ENCODE data around the gene SH3BGRL2. TPM values are rescaled to one million over a fixed set of nuclear protein-coding genes. Genes with fewer than 3 reads are reported as not detected.

SH3BGRL2 gene
- total and polyA plus RNA-seq, 2 of the 8 experiments (the other 6 are each of a cell fraction or from before 2014, with no cell fraction given) = 6.0 to 20.3 TPM

DNA sequence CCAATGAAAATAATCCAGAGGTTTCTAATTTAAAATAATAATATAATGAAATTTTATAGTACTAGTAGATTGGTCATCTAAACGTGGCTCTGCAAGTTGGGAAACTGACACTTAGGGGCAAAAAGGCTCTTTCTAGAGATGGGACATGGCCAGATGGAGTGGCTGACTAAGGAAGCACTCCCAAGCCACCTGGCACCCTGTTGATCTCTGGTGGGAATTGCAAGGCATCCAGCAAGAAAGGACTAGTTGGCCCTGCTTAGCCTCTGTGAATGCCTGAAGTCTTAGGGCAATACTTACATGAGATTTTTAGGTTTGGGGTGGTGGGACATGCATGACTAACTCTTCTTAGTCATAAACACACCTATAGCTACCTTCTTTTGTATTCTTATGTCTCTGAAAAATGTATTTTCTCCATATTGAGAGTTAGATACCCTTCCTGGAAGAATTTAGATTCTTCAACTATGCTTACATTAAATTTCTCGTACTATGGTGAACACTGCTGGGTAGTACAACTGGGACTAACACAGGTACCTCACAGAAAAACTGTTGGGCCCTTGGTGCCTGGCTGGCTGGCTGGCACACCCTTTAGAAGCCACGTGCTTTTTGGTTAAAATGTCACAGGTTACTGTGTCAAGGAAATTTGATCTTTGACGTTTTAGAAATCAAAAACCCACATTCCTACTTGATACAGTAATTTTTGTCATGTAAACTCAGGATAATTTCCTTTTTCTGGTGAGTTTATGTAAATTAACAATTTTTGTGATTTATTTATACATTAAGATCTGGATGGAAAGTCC lies 25.0 kb upstream of the SH3BGRL2 start:
- TF ChIP-seq SP4 (IDR thresholded peaks at IDR 0.05; ENCODE audit: low read length) = no peak
- TF ChIP-seq RFX5 (IDR thresholded peaks at IDR 0.05; ENCODE audit: borderline replicate concordance, low read depth, low read length) = no peak
- TF ChIP-seq, protein P1, sequence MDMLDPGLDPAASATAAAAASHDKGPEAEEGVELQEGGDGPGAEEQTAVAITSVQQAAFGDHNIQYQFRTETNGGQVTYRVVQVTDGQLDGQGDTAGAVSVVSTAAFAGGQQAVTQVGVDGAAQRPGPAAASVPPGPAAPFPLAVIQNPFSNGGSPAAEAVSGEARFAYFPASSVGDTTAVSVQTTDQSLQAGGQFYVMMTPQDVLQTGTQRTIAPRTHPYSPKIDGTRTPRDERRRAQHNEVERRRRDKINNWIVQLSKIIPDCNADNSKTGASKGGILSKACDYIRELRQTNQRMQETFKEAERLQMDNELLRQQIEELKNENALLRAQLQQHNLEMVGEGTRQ (IDR thresholded peaks at IDR 0.05; ENCODE audit: low read length) = no peak
- peak in 1 of 3 experiments; percentile 19; a peak in 1 of 4 replicates for TF ChIP-seq CTCF (IDR thresholded peaks at IDR 0.05; ENCODE audit: control extremely low read depth in 1 of 3, insufficient read depth in 1 of 3, low read depth in 1 of 3, low read length in 3 of 3)
- no peak for TF ChIP-seq RXRA (IDR thresholded peaks at IDR 0.05; ENCODE audit: insufficient read depth, low read depth, low read length)
- no peak for TF ChIP-seq JUN (IDR thresholded peaks at IDR 0.05; ENCODE audit: low read depth, low read length)
- no peak for DNase-seq (ENCODE audit: low read depth in 1 of 2, low spot score in 2 of 2)
- no peak overlapping the region for H2AK5ac ChIP-seq (ENCODE audit: low read depth, low read length)
- no peak overlapping the region for H4K8ac ChIP-seq (ENCODE audit: extremely low read depth, insufficient read depth, low read length)
- H3K9ac ChIP-seq (replicated peaks in 1 of 4; ENCODE audit: extremely low read depth in 1 of 4, low read depth in 3 of 4, low read length in 3 of 4) = no peak overlapping the region
- H2BK20ac ChIP-seq (ENCODE audit: low read length) = no peak overlapping the region
- no peak overlapping the region for H3K14ac ChIP-seq (ENCODE audit: insufficient read length)
- no peaks in the 10 kb centered on the region for H3K27me3 ChIP-seq (replicated peaks in 1 of 4; ENCODE audit: control insufficient read depth in 3 of 4, extremely low read depth in 1 of 4, insufficient read depth in 3 of 4, low read length in 3 of 4)
- H3K4me3 ChIP-seq (ENCODE audit: extremely low read depth in 1 of 4, insufficient read depth in 2 of 4, low read depth in 3 of 4, low read length in 4 of 4) = no peak overlapping the region
- POLR2A ChIA-PET (ENCODE audit: partially characterized antibody) = no interaction called here
- CTCF ChIA-PET (ENCODE audit: partially characterized antibody) = interaction anchor here (1.8 kb wide), 1 partner anchor 10 kb away, joined by 4 read pairs; no protein-coding TSS in a partner anchor
- no peak overlapping the region for H3K4ac ChIP-seq (replicated peaks; ENCODE audit: insufficient read length, low read depth, low read length)
- H3K4me2 ChIP-seq (ENCODE audit: insufficient read depth in 1 of 2, low read depth in 2 of 2, low read length in 2 of 2) = no peak overlapping the region
- no peaks in the 10 kb centered on the region for H3K36me3 ChIP-seq (ENCODE audit: control insufficient read depth in 2 of 4, insufficient read depth in 4 of 4, low read length in 3 of 4)
- no peaks in the 10 kb centered on the region for H3K23me2 ChIP-seq (ENCODE audit: low read depth, low read length)
- H3K56ac ChIP-seq (replicated peaks; ENCODE audit: insufficient read length, low read depth, low read length) = no peak overlapping the region
- no peak overlapping the region for H3K27ac ChIP-seq (ENCODE audit: low read depth, low read length)
- no peak overlapping the region for H2BK15ac ChIP-seq (ENCODE audit: low read length)
- no peak for FAIRE-seq
- no peaks in the 10 kb centered on the region for H4K20me1 ChIP-seq (replicated peaks in 1 of 2; ENCODE audit: control insufficient read depth in 1 of 2, insufficient read depth in 2 of 2, low read length in 2 of 2)
- no peaks in the 10 kb centered on the region for H3K9me3 ChIP-seq (ENCODE audit: insufficient read depth in 2 of 2, low read depth in 1 of 2, low read length in 1 of 2)
- no peak overlapping the region for H3K23ac ChIP-seq (ENCODE audit: insufficient read length)
- WGBS, 2 experiments (ENCODE audit: extremely low coverage in 1 of 2, insufficient coverage in 1 of 2, insufficient read length in 1 of 2, insufficient replicate concordance in 2 of 2, low coverage in 1 of 2, low lambda C conversion rate in 2 of 2, missing lambda C conversion rate in 1 of 2) = 88% methylated on average over 4 of the region's 4 CpGs; no CpG with 5 or more reads in 1 of the 2 experiments
- H4K5ac ChIP-seq (ENCODE audit: insufficient read length, low read depth, low read length) = no peak overlapping the region
- H2BK12ac ChIP-seq (ENCODE audit: low read depth, low read length) = no peak overlapping the region
- H3K18ac ChIP-seq (ENCODE audit: extremely low read depth, low read length) = no peak overlapping the region
- H2BK5ac ChIP-seq (ENCODE audit: low read depth, low read length) = no peak overlapping the region
- H2AFZ ChIP-seq (ENCODE audit: low read length) = no peak overlapping the region
- no peaks in the 10 kb centered on the region for H3K79me1 ChIP-seq (ENCODE audit: low read depth, low read length)
- H2BK120ac ChIP-seq (replicated peaks; ENCODE audit: low read depth, low read length) = no peak overlapping the region
- no peak overlapping the region for H4K91ac ChIP-seq (replicated peaks; ENCODE audit: insufficient read length, low read length)
- no peaks in the 10 kb centered on the region for H3K79me2 ChIP-seq (ENCODE audit: control insufficient read depth in 1 of 2, insufficient read depth in 2 of 2, low read length in 2 of 2)
- H3K4me1 ChIP-seq (replicated peaks in 1 of 4; ENCODE audit: control insufficient read depth in 3 of 4, insufficient read depth in 4 of 4, low read length in 3 of 4) = no peaks in the 10 kb centered on the region

All from H1 (cell line).